Upper lobe of left lung (tissue), 6 donors: Measurements from ENCODE around the gene MEIS1. TPM values are rescaled to one million over a fixed set of nuclear protein-coding genes. Genes with fewer than 3 reads are reported as not detected.
A peak's percentile ranks its signal among the peaks of the same experiment; 100 is the strongest.

ENCODE experiments used
- ATAC-seq, 2 donors: fragments of 200-7000 bp; cut with Tn5 transposase; one replicate each; pipeline ENCODE4 v1.9.1; 2022; ENCODE audit warnings: mild to moderate bottlenecking in 2 of 2, moderate library complexity in 2 of 2; ENCODE audit not compliant: low FRiP score in 2 of 2
- DNase-seq, 2 donors: peaks; one replicate each; pipeline ENCODE4 v3.0.0-alpha.2; 2019 to 2020
- H3K27ac ChIP-seq, 4 donors: fragments of 200-600 bp; sonication (generic); one replicate each; pipeline ENCODE4 v1.5.1; 2016 to 2019
- H3K27me3 ChIP-seq, 4 donors: fragments of 200-600 bp; sonication (generic); one replicate each; pipeline ENCODE4 v1.5.1; 2017 to 2019
- H3K36me3 ChIP-seq, 4 donors: fragments of 200-600 bp; sonication (generic); one replicate each; pipeline ENCODE4 v1.5.1; 2016 to 2019
- H3K4me1 ChIP-seq, 4 donors: fragments of 200-600 bp; sonication (generic); one replicate each; pipeline ENCODE4 v1.5.1; 2018 to 2019
- H3K4me3 ChIP-seq, 4 donors: fragments of 200-600 bp; sonication (generic); one replicate each; pipeline ENCODE4 v1.5.1; 2017 to 2019; ENCODE audit warnings: mild to moderate bottlenecking in 2 of 4, moderate library complexity in 1 of 4
- H3K9me3 ChIP-seq, 4 donors: fragments of 200-600 bp; sonication (generic); one replicate each; pipeline ENCODE4 v1.5.1; 2018 to 2019
- CTCF ChIP-seq, 6 experiments: fragments of 450-650 bp in 4 of 6; fragments of 200-600 bp in 2 of 6; sonication (generic) in 2 of 6; IDR thresholded peaks; one replicate each; pipeline ENCODE4 v1.5.1; 2016 to 2019; ENCODE audit warnings: antibody characterized with exemption in 6 of 6
- EP300 ChIP-seq, 4 donors: sonication (generic); formaldehyde crosslinking; IDR thresholded peaks; one replicate each; pipeline ENCODE4 v1.5.1; 2017; ENCODE audit warnings: antibody characterized with exemption in 4 of 4, control low read depth in 2 of 4
- POLR2A ChIP-seq, 4 donors: fragments of 450-650 bp; IDR thresholded peaks; one replicate each; pipeline ENCODE4 v1.5.1; 2016 to 2017; ENCODE audit warnings: antibody characterized with exemption in 4 of 4, mild to moderate bottlenecking in 2 of 4
- POLR2AphosphoS5 ChIP-seq, 2 donors: sonication (generic); formaldehyde crosslinking; IDR thresholded peaks; one replicate each; pipeline ENCODE4 v1.5.1; 2017; ENCODE audit warnings: antibody characterized with exemption in 2 of 2
- WGBS, 2 donors: methylation state at CpG; one replicate each; pipeline ENCODE4 v1.1.5; 2017 to 2018; 5-methylcytosine and 5-hydroxymethylcytosine counted together
- total RNA-seq, 6 donors: library from RNA; depleted of rRNA in 4 of 6; stranded (reverse); fragments of >200 nt in 4 of 6; gene quantifications; one replicate each; pipeline versions ENCODE4 v1.1.0 to v1.2.1, GENCODE V29; 2016 to 2021
- donor health status: DM: no; HTN: no; CAD: no; lungs with moderate emphysema.
- donor health status: DM: no; HTN: yes; CAD: no; lungs with severe emphysema.

MEIS1 gene
- total RNA-seq, 6 donors from 2014 or later: 23.1 to 43.9 (median 30.0) TPM

GRCh38 chr2:66429693-66430504, 5.0 kb upstream of the MEIS1 start:
- Histone ChIP-seq H3K36me3 (no peaks in the 10 kb centered on the region), H3K27me3 (peaks cover 0 to 25% (median 13%) of the 10 kb centered on the region in 4 donors), H3K4me1 (peaks cover 22 to 46% (median 25%) of the 10 kb centered on the region in 4 donors), H3K4me3 (no peak overlapping the region), H3K9me3 (no peaks in the 10 kb centered on the region), H3K27ac (no peak overlapping the region)
- DNase-seq: no peak
- TF ChIP-seq CTCF (IDR thresholded peaks at IDR 0.05): no peak
- TF ChIP-seq POLR2A (IDR thresholded peaks at IDR 0.05): no peak
- no peak for TF ChIP-seq POLR2AphosphoS5 (IDR thresholded peaks at IDR 0.05)
- TF ChIP-seq EP300 (IDR thresholded peaks at IDR 0.05): no peak
- ATAC-seq: no peak

GRCh38 chr2:66430505-66431273, 4.2 kb upstream of the MEIS1 start:
- H3K36me3 ChIP-seq: no peaks in the 10 kb centered on the region
- peaks cover 22 to 40% (median 24%) of the 10 kb centered on the region in 4 donors for H3K4me1 ChIP-seq
- TF ChIP-seq POLR2A (IDR thresholded peaks at IDR 0.05): no peak
- TF ChIP-seq CTCF (IDR thresholded peaks at IDR 0.05): no peak
- no peak overlapping the region for H3K4me3 ChIP-seq
- no peaks in the 10 kb centered on the region for H3K9me3 ChIP-seq
- WGBS, 2 donors: 47 to 52% methylated on average over 9 of the region's 9 CpGs
- ATAC-seq: no peak
- no peak for DNase-seq
- H3K27me3 ChIP-seq: peaks cover 0 to 21% (median 13%) of the 10 kb centered on the region in 4 donors
- no peak overlapping the region for H3K27ac ChIP-seq

GRCh38 chr2:66431274-66431642, 3.7 kb upstream of the MEIS1 start:
- H3K4me3 ChIP-seq: no peak overlapping the region
- DNase-seq (no peak), ATAC-seq (no peak)
- no peak overlapping the region for H3K27ac ChIP-seq
- no peaks in the 10 kb centered on the region for H3K36me3 ChIP-seq
- H3K4me1 ChIP-seq: peaks cover 18 to 35% (median 18%) of the 10 kb centered on the region in 4 donors
- peaks cover 0 to 16% (median 9%) of the 10 kb centered on the region in 4 donors for H3K27me3 ChIP-seq
- TF ChIP-seq EP300 (IDR thresholded peaks at IDR 0.05) (no peak), CTCF (IDR thresholded peaks at IDR 0.05) (no peak), POLR2AphosphoS5 (IDR thresholded peaks at IDR 0.05) (no peak), POLR2A (IDR thresholded peaks at IDR 0.05) (no peak)
- no peaks in the 10 kb centered on the region for H3K9me3 ChIP-seq

- no peaks in the 10 kb centered on the region for H3K36me3 ChIP-seq
- DNase-seq: peak in 1 of 2 donors; percentile 60
- H3K27me3 ChIP-seq: peaks cover 0 to 15% (median 4%) of the 10 kb centered on the region in 4 donors
- H3K4me3 ChIP-seq: peak overlapping the region in 3 of 4 donors; percentile 57 to 61 (median 61)
- WGBS, 2 donors: 30 to 38% methylated on average over 20 to 37 of the region's 39 CpGs
- H3K9me3 ChIP-seq: no peaks in the 10 kb centered on the region
- ATAC-seq: no peak
- peaks cover 11 to 28% (median 15%) of the 10 kb centered on the region in 4 donors for H3K4me1 ChIP-seq
- TF ChIP-seq POLR2AphosphoS5 (IDR thresholded peaks at IDR 0.05) (no peak), EP300 (IDR thresholded peaks at IDR 0.05) (no peak), POLR2A (IDR thresholded peaks at IDR 0.05) (no peak), CTCF (IDR thresholded peaks at IDR 0.05) (no peak)
- peak overlapping the region; percentile 17 to 97 (median 94) for H3K27ac ChIP-seq
Observed at GRCh38 chr2:66431846-66432587, 2.9 kb upstream of the MEIS1 start.
